HG02938 (cell line): ENCODE results near the gene SMIM44.

ENCODE experiments used
- ATAC-seq: cut with Tn5 transposase; IDR thresholded peaks from one replicate; pipeline ENCODE4 v1.9.1; 2021; ENCODE audit warnings: mild to moderate bottlenecking, moderate library complexity; ENCODE audit not compliant: unreplicated experiment

Gene SMIM44

GRCh38 chr19:3478409-3479176, 4.6 kb downstream of the SMIM44 start:
- ATAC-seq: no peak

- ATAC-seq: no peak
Observed at GRCh38 chr19:3477951-3478350, 5.3 kb downstream of the SMIM44 start.

- no peak for ATAC-seq
Observed at GRCh38 chr19:3477506-3477905, 5.7 kb downstream of the SMIM44 start.

- no peak for ATAC-seq
Observed at GRCh38 chr19:3476830-3477229, 6.4 kb downstream of the SMIM44 start.

- no peak for ATAC-seq
Observed at GRCh38 chr19:3475449-3475848, 7.8 kb downstream of the SMIM44 start.

GRCh38 chr19:3474614-3475013, 8.6 kb downstream of the SMIM44 start:
- no peak for ATAC-seq

- ATAC-seq: no peak
Observed at GRCh38 chr19:3474010-3474409, 9.2 kb downstream of the SMIM44 start.

- ATAC-seq: no peak
Observed at GRCh38 chr19:3471954-3472655, 11.1 kb downstream of the SMIM44 start.

GRCh38 chr19:3470500-3471128, 12.6 kb downstream of the SMIM44 start:
- ATAC-seq: no peak

GRCh38 chr19:3469638-3470499, 13.4 kb downstream of the SMIM44 start:
- no peak for ATAC-seq

- ATAC-seq: no peak
Observed at GRCh38 chr19:3468211-3468610, 15.0 kb downstream of the SMIM44 start.

- ATAC-seq: no peak
Observed at GRCh38 chr19:3467437-3468198, 15.6 kb downstream of the SMIM44 start.

GRCh38 chr19:3466635-3467034, 16.6 kb downstream of the SMIM44 start:
- no peak for ATAC-seq

- no peak for ATAC-seq
Observed at GRCh38 chr19:3465552-3465951, 17.7 kb downstream of the SMIM44 start.

GRCh38 chr19:3464587-3465235, 18.5 kb downstream of the SMIM44 start:
- ATAC-seq: no peak

GRCh38 chr19:3463714-3464586, 19.3 kb downstream of the SMIM44 start:
- ATAC-seq: no peak

- ATAC-seq: no peak
Observed at GRCh38 chr19:3462991-3463713, 20.1 kb downstream of the SMIM44 start.

- no peak for ATAC-seq
Observed at GRCh38 chr19:3459965-3460582, 23.2 kb downstream of the SMIM44 start.
